Fibroblast of skin of scalp (primary cell): ENCODE results near the gene USP43. TPM values are rescaled to one million over a fixed set of nuclear protein-coding genes. Genes with fewer than 3 reads are reported as not detected.
A peak's percentile ranks its signal among the peaks of the same experiment; 100 is the strongest.
"Not testable (repeated sequence)": the region's sequence is repeated elsewhere in the genome, so short reads cannot be mapped to it uniquely, and the experiment has no call there.

ENCODE experiments used
- DNase-seq: peaks from one replicate; pipeline ENCODE4 v3.0.0-alpha.2; 2013
- polyA plus RNA-seq, 2 experiments: library from polyadenylated mRNA; unstranded; fragments of 120-200 nt; gene quantifications; one replicate each; pipeline ENCODE4 v1.2.1, GENCODE V29; 2013; ENCODE audit not compliant: insufficient read length in 2 of 2

USP43 gene, protein sequence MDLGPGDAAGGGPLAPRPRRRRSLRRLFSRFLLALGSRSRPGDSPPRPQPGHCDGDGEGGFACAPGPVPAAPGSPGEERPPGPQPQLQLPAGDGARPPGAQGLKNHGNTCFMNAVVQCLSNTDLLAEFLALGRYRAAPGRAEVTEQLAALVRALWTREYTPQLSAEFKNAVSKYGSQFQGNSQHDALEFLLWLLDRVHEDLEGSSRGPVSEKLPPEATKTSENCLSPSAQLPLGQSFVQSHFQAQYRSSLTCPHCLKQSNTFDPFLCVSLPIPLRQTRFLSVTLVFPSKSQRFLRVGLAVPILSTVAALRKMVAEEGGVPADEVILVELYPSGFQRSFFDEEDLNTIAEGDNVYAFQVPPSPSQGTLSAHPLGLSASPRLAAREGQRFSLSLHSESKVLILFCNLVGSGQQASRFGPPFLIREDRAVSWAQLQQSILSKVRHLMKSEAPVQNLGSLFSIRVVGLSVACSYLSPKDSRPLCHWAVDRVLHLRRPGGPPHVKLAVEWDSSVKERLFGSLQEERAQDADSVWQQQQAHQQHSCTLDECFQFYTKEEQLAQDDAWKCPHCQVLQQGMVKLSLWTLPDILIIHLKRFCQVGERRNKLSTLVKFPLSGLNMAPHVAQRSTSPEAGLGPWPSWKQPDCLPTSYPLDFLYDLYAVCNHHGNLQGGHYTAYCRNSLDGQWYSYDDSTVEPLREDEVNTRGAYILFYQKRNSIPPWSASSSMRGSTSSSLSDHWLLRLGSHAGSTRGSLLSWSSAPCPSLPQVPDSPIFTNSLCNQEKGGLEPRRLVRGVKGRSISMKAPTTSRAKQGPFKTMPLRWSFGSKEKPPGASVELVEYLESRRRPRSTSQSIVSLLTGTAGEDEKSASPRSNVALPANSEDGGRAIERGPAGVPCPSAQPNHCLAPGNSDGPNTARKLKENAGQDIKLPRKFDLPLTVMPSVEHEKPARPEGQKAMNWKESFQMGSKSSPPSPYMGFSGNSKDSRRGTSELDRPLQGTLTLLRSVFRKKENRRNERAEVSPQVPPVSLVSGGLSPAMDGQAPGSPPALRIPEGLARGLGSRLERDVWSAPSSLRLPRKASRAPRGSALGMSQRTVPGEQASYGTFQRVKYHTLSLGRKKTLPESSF
- polyA plus RNA-seq (2013, experiment 1 of 2; ENCODE audit: insufficient read length), result 0.88 TPM
- 1.2 TPM for polyA plus RNA-seq (2013, experiment 2 of 2; ENCODE audit: insufficient read length)

DNA sequence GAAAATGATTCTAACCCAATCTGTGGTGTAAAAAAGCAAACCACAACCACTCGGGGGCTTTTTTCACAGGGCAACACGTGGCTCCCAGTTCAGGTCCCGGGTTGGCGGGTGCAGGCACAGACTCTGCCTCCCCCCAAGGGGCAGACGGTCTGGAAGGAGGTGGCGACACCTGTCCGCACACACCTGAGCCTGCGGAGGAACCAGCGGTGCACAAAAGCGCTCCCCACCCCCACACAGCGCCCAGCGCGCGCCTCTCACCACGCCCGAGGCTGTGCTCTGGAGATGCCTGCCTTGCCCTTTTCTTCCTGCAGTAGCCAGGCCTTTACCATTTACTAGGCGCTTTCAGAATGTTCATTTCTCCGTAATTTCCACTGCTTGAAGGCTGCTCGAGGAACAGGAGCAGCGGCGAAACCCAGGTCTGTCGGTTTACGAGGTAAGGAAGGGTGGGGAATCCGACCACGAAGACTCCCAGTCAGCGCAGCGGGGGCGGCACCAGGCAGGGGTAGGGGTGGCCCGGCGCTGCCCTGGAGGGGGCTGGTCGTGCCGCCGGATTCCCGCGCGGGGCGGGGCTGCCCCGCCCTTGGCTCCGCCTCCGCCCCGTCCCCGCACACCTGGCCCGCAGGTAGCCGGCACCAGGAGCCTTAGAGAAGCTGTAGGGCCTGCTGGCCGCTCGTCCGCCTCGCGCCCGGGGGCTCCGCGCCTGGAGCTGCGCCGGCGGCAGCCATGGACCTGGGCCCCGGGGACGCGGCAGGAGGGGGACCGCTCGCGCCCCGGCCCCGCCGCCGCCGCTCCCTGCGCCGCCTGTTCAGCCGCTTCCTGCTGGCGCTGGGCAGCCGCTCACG, at the start of gene USP43:
Gene USP43, plus strand, starts transcription at position 608 of the 842 bp plus-strand sequence. Its CDS starts 116 bp downstream, at position 724.
- DNase-seq, result peak; percentile 18

DNA sequence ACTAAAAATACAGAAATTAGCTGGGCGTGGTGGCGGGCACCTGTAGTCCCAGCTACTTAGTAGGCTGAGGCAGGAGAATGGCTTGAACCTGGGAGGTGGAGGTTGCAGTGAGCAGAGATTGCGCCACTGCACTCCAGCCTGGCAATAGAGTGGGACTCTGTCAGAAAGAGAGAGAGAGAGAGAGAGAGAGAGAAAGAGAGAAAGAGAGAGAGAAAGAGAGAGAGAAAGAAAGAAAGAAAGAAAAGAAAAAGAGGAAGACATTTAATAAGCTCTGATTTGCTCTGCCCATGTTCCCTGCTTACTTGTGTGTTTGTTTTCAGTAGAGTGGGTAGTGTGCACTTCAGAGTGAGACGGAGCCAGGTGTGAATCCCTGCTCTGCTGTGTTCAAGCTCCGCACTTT, 47.7 kb upstream of the USP43 start:
- DNase-seq, result not testable (repeated sequence)

DNA sequence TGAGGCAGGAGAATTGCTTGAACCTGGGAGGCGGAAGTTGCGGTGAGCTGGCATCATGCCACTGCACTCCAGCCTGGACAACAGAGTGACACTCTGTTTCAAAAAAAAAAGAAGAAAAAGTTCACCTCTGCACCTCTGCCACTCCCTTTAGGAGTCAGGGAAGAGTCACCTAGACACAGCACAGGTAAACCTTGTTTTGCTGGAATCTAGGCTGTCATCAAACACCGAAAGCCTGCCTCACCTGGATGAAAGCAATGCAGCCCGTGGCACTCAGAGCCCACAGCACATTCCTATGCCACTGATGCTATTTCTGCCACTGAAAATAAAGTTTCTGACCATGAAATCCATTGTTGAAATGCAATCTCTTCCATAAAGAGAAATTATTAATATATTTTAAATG, 46.7 kb upstream of the USP43 start:
- no peak for DNase-seq

DNA sequence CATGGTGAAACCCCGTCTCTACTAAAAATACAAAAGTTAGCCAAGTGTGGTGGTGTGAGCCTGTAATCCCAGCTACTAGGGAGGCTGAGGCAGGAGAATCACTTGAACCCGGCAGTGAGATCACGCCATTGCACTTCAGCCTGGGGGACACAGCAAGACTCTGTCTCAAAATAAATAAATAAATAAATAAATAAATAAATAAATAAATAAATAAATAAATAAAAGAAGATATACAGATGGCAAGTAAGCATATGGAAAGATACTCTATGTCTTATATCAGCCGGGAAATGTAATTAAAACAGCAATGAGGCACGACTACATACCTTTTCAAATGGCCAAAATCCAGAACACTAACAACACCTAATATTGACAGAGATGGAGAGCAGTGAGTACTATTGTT, 40.7 kb upstream of the USP43 start:
- DNase-seq, result not testable (repeated sequence)

DNA sequence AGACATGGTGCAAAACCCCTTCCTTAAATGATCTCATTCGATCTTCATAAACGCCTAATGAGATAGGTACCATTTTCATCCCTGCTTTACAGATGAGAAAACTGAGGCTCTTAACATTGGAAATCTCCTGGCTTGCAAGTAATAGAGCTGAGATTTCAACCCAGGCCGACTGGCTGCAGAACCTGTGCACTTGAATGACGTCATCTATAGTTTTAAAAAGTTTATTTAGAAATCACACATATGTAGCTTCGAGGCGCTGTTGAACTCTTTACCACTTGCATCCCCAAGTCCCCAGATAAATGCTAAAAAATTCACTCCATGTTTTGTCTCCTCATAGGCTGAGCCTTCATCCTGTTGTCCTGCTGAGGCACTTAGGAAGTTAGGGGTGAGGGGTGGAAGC, 38.9 kb upstream of the USP43 start:
- no peak for DNase-seq

DNA sequence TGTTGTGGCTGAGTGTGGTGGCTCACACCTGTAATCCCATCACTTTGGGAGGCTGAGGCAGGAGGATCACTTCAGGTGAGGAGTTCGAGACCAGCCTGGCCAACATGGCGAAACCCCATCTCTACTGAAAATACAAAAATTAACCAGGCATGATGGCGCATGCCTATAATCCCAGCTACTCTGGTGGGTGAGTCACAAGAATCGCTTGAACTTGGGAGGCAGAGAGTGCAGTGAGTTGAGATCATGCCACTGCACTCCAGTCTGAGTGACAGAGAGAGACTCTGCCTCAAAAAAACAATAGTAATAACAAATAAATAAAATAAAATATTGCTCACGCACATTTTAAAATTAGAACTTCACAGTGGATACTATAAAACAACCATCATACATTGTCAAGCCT, 38.3 kb upstream of the USP43 start:
- not testable (repeated sequence) for DNase-seq

DNA sequence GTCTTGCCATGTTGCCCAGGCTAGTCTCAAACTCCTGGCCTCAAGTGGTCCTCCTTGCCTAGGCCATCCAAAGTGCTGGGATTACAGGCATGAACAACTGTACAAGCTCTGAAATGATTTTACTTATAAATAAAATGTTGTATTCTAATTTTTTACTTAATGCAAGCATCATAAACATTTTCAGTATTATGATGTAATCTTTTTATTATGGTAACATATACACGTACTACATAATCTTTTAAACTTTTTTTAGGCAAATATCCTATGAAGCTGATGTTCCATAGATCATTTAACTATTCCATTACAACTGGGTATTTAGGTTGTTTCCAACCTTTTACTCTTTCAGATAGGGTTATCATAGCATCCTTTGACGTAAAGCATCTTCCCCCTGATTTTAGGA, 33.8 kb upstream of the USP43 start:
- DNase-seq, result no peak

DNA sequence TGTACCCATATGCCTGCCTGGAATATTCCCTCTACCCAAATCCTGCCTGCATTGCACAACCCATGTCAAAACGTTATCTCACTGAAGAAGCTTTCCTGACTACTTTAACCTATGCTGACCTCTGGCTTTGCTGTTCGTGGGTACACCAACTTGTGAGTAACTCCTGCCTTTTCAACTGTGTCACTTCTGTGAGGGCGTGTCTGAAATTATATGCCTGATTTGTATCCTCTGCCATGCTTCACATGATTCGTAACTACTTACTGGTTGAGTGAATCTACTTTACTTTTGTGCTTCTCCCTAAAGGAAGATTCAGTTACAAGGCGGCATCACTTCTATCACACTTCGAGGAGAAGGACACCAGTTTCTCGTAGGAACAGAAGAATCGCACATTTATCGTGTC, 33.3 kb upstream of the USP43 start:
- DNase-seq, result no peak

DNA sequence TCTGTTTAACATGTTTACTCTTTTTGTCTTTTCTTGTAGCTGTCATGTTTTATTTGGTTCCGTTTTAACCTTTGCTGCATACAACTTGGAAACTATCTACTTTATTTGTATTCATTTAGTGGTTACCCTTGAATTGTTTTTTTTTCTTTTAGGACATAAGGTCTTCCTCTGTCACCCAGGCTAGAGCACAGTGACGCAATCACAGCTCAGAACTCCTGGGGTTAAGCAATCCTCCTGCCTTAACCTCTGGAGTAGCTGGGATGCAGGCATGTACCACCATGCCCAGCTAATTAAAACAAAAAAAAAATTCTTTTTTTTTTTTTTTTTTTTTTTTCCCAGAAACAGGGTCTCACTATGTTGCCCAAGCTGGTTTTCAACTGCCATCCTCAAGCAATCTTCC, 29.8 kb upstream of the USP43 start:
- no peak for DNase-seq

DNA sequence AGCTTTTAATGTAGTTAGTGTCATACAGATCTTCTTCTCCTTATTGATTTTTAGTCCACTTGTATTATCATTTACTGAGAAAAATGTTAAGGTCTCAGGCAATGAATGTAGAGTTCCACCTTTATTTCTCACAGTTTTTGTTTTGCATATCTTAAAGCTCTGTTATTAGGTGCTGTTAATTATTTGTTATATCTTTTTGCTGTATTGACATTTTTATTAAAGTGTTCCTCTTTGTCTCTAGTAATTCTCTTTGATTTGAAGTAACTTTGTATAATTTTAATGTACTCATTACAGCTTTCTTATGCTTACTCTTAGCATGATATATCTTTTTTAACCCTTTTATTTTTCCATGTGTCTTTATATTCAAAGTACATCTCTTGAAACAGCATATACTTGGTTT, 22.4 kb upstream of the USP43 start:
- DNase-seq, result no peak

DNA sequence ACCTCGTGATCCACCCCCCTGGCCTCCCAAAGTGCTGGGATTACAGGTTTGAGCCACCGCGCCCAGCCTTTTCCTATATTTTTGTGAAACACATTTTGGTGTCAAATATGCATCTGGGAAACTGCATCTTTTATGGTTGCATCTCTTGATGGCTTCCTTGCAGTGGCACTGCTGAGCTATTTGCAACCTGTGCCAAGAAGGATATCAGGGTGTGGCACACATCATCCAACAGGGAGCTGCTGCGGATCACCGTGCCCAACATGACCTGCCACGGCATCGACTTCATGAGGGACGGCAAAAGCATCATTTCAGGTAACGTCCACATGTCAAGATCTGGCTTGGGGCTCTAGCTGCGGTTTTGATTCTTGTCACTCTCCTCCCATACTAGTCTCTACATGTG, 16.8 kb upstream of the USP43 start:
- DNase-seq, result no peak

DNA sequence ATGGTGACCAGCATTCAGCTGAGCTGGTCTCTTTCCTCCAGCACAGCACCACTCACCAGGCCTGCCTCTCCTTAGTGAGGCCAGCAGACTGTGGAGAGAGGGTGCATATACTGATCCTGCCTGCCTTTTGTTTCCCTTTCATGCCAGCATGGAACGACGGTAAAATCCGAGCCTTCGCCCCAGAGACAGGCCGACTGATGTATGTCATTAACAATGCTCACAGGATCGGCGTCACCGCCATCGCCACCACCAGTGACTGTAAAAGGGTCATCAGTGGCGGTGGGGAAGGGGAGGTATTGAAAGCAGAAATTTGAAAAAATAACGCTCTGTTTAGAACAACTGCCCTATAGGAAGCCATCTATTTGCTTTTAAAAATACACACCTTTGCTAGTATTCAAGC, 12.6 kb upstream of the USP43 start:
- DNase-seq, result no peak

DNA sequence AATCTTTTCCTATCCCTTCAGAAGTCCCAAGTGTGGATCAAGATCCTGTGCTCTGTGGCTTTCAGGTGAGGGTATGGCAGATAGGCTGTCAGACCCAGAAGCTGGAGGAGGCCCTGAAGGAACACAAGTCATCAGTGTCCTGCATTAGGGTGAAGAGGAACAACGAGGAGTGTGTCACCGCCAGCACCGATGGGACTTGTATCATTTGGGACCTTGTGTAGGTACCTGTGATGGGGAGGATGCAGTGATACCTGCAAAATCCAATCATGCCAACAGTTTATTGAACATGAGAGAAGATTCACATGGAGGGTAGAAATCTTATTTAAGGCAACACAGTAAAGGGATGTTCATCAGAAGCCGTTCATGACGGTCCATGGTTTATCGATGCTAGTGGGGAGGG, 10.0 kb upstream of the USP43 start:
- DNase-seq, result no peak

DNA sequence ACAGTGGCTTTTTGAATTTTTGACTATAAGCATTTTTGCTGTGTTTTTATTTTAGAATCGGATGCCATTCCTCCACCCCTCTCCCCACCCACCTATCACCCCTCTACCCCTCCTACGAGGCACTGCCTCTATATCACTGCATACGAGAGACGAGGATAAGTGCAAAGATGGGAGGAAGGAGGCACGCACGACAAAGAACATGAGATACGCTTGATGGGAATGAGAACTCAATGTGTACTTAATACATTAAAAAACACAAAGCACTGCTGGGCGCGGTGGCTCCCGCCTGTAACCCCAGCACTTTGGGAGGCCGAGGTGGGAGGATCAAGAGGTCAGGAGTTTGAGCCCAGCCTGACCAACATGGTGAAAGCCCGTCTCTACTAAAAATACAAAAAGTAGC, 8.8 kb upstream of the USP43 start:
- DNase-seq, result no peak

DNA sequence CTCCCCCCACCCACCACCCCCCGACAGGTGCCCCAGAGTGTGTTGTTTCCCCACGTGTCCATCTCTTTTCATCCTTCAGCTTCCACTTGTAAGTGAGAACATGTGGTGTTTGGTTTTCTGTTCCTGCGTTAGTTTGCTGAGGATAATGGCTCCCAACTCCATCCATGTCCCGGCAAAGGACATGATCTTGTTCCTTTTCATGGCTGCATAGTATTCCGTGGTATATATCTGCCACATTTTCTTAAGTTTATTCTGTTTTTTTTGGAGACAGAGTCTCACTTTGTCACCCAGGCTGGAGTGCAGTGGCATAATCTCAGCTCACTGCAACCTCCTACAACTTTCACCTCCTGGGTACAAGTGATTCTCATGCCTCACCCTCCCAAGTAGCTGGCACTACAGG, 4.9 kb upstream of the USP43 start:
- not testable (repeated sequence) for DNase-seq

DNA sequence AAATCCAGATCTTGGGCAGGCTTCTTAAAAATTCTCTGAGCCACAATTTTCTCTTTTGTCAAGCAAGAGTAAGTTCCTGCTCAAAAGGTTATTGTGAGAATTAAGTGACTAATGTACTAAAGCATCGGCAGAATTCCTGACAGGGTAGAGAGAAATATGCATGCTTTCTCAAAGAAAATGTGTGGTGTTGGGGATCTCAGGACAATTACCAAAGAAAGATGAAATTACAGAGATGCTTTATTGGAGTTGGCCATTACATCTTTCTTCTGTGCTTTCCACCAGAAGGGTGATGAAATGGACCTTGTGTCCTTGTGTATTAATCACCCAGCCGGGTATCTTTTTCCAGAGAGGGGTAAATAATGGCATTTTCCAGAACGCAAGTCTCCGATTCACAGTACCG, 1.7 kb upstream of the USP43 start:
- peak; percentile 38 for DNase-seq

DNA sequence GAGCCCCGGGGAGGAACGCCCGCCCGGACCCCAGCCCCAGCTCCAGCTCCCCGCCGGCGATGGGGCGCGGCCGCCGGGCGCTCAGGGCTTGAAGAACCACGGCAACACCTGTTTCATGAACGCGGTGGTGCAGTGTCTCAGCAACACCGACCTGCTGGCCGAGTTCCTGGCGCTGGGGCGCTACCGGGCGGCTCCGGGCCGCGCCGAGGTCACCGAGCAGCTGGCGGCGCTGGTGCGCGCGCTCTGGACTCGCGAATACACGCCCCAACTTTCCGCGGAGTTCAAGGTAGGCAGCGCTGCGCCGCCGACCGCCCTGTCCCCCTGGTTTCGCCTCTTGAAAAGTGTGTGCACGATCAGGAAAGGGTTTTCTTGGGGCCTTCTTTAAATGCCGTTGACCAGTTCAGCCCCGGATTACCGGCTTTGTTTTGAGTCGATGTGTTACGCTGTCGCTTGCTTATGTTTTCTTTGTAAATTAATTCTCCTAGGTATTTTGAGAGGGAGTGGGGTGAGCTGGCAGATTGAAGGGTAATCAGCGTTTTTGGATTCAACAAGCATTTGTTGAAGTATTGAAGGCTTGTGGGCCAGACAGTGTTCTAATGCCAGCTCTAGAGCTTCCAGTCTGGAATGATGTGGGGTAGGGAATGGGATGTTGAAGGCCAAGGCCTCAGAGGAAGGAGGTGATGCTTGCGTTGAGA, 681 bp downstream of the USP43 start:
- peak; percentile 11 for DNase-seq

DNA sequence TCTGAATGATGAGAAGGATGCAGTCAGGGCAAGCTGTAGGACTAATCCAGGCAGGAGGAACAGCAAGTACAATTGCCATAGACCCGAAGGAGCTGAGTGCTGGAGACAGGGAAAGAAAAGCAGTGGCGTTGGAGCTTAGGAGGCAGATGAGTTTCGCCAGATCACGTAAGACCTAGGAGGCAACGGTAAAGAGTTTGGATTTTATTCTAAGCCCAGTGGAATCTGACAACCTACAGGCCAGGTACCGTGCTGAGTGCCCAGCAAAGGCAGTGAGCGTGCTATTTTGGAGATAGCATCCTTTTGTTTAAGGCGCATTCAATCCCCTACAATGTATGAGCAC, 1.2 kb downstream of the USP43 start:
- DNase-seq, result no peak

DNA sequence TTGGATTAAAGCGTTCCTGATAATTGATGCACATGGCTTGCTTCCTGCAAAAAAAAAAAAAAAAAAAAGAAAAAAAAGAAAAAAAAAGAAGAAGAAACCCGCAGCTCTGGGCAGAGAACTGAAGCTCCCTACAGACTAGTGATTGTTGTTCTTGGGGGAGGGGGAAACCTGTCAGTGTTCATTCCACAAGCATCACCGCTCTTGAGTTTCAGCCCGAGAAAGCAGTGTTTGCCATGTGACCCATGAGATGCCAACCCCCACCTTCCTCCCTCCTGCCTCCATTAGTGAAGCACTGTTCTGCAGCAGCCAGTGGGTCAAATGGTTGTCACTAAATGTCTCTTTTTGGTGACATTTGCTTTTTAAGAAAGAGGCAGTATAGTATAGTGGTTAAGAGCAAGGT, 1.7 kb downstream of the USP43 start:
- peak; percentile 5 for DNase-seq

DNA sequence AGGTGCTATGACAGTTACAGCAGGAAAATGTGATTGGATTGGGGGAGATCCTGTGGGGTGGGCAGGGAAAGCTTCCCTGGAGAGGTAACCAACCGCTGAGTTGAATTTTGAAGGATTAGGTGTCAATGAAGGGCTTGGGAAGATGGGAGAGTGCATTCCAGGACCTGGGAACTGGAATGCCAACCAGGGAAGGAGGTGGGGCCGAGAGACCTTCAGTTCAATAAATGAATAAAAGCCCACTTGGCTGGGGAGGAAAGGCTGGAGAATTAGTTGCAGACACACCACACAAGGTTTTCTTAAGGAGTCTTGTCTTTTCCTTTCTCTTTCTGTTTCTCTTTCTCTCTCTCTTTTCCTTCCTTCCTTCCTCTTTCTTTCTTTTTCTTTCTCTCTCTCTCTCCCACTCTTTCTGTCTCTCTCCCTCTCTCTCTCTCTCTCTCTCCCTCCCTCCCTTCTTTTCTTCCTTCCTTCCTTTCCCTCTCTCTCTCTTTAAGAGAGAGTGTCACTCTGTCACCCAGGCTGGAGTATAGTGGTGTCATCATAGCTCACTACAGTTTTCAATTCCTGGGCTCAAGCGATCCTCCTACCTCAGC, 3.3 kb downstream of the USP43 start:
- DNase-seq, result no peak

DNA sequence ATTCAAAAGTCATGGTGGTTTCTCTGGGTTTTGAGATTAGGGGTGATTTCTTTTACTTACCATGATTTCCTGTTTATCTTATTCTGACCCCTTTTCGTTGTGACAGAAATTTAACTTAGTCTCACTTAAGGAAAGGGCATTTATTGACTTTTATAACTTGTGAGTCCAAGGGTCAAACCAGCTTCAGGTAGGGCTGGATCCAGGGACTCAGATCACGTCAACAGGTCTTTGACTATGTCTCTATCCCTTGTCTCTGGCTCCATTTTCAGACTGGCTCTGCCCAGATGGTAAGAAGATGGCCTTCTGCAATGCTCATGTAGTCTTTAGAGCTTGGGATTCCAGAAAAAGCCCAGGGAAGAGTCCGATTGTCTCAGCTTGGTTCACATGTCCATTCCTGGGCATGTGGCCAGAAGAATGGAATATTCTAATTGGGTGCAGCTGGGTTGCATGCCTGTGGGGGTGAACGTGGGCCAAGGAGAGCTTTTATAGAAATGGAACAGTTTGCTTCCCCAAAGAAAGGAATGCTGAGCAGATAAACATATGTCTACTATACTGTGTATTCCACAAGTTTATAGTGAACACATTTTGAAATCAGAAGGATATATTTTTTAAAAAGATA, 13.4 kb downstream of the USP43 start:
- DNase-seq, result peak; percentile 97
